Smooth muscle cell of trachea (primary cell): ENCODE results near the gene MAP3K4. TPM values are rescaled to one million over a fixed set of nuclear protein-coding genes. Genes with fewer than 3 reads are reported as not detected.

ENCODE experiments used
- total RNA-seq: library from RNA; depleted of rRNA; stranded (reverse); fragments of >200 nt; gene quantifications from 2 replicates; pipeline ENCODE4 v1.2.1, GENCODE V29; 2014

The MAP3K4 gene, protein sequence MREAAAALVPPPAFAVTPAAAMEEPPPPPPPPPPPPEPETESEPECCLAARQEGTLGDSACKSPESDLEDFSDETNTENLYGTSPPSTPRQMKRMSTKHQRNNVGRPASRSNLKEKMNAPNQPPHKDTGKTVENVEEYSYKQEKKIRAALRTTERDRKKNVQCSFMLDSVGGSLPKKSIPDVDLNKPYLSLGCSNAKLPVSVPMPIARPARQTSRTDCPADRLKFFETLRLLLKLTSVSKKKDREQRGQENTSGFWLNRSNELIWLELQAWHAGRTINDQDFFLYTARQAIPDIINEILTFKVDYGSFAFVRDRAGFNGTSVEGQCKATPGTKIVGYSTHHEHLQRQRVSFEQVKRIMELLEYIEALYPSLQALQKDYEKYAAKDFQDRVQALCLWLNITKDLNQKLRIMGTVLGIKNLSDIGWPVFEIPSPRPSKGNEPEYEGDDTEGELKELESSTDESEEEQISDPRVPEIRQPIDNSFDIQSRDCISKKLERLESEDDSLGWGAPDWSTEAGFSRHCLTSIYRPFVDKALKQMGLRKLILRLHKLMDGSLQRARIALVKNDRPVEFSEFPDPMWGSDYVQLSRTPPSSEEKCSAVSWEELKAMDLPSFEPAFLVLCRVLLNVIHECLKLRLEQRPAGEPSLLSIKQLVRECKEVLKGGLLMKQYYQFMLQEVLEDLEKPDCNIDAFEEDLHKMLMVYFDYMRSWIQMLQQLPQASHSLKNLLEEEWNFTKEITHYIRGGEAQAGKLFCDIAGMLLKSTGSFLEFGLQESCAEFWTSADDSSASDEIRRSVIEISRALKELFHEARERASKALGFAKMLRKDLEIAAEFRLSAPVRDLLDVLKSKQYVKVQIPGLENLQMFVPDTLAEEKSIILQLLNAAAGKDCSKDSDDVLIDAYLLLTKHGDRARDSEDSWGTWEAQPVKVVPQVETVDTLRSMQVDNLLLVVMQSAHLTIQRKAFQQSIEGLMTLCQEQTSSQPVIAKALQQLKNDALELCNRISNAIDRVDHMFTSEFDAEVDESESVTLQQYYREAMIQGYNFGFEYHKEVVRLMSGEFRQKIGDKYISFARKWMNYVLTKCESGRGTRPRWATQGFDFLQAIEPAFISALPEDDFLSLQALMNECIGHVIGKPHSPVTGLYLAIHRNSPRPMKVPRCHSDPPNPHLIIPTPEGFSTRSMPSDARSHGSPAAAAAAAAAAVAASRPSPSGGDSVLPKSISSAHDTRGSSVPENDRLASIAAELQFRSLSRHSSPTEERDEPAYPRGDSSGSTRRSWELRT (N-terminal part only)
- total RNA-seq, result 27.1 and 32.1 TPM in 2 replicates

GRCh38 chr6:160991406-160992060 lies at the start of gene MAP3K4:
MAP3K4 (plus strand) TSS chr6:160991769; CDS start chr6:160991932, 163 bp downstream.

